ENCODE data around the gene ADCY5.

ADCY5 gene

DNA sequence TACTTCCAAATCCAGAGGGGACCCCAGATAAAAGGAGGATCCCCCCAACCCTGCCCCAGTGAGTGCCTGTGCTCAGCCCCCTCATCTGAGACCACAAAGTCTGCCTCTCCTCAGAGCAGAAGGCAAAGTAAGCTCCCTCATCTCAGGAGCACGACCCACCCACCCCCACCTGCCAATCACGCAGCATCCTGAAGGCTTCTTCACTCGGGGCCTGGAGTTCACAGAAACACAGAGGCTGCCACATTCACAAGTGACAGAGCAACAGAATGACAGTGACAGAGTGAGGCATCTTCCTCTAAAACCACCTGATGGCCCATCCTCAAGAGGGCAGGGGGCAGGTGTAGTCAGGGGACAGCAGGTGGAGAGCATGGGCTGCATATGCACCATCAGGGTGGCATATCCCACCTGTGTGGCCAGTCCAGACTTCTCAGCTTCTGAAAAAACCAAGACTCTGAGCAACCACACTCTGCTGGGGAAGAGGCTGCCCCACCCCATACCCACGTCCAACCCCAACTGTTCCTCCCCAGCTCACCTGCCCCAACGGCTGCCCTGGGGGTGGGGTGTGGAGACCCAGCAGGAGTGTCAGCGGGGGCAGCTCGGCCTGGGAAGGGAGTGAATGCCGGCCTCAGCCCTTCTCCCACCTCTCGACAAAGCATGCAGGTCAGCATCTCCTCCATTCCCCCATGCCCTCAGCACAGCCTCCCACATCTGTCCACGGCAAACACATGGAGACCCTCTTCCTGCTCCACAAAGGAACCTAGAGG, 19.3 kb downstream of the ADCY5 start:
- no peak for DNase-seq (ENCODE audit: low spot score)

DNA sequence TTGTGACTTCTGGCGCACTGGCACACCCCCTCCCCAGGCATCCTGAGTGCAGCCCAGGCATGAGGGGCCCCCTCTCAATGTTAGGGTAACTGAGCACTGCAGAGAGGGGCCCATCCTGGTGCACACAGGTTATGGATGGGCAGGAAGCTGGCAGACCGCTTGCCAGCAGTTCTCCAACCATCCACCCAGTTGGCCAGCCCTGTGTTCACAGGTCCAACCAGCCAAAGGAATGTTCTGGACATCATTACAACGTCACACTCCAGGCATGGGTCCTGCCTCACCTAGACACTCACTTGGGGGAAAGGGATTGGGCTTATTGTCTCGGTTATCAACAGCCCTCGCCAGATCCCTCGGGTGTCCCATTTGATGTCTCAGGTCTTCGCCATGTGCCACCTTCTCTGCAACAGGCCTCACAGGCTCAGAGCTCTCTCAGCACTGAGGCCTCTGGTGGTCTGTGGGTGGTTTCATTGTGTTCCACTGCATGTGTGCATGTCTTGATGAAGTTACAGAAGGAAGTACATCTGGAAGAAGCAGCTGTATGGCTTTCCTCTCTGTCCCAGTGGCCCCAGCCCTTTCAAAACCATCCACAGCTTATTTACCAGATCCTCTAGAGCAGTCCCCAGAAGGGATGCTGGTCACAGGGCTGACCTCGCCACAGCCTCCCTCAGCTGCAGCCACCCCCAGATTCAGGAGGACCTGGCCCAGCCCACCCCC, 23.7 kb downstream of the ADCY5 start:
- no peak for DNase-seq (ENCODE audit: low spot score)

DNA sequence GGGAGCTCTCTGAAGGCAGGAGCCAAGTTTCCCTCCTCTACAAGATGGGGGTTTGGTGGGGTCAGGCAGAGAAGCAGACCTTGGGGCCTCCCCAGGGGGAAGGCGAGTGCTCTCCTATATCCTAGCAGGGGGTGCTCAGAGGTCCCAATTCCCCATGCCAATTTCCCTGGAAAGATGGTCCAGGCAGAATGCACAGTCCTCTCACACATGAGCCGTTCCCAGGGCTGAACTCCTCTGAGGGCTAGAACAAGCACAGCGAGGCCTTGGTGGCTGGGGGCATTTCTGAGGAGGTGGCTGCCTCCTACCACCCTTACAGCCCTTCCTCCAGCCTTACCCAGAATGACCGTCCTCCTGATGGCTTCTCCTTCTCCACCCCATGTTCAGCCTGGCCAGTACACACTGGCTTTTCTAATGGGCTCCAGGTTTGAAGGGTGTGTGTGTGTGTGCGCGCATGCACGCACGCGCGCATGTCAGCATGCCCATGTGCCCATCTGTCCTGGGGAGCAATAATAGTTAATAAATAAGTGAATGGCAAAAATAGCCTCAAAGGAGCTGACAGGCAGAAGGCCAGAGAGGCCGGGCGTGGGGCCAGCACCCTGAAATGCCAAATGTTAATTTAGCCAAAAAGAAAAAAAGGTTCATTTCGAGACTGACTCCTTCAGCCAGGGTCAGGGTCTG, 24.4 kb downstream of the ADCY5 start:
- no peak for DNase-seq (ENCODE audit: low spot score)

DNA sequence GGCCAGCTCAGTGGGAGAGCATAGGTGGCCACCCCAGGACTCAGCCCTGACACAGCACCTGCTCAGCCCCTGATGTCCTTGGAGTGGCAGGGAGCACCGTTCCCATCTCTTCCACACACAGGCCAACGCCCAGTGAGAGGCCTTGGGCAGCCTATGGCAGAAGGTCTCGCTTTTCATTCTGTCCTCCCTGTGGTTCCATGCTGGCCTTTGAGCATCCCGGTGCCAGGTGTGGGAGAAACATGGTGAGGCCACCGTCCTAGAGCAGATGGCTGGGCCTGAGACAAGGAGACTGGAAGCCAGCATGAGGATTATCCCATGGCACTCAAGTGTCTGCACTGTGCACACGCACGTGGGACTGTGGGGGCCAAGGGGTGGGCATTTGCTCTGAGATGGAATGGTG, 25.1 kb downstream of the ADCY5 start:
- DNase-seq (ENCODE audit: low spot score) = no peak

DNA sequence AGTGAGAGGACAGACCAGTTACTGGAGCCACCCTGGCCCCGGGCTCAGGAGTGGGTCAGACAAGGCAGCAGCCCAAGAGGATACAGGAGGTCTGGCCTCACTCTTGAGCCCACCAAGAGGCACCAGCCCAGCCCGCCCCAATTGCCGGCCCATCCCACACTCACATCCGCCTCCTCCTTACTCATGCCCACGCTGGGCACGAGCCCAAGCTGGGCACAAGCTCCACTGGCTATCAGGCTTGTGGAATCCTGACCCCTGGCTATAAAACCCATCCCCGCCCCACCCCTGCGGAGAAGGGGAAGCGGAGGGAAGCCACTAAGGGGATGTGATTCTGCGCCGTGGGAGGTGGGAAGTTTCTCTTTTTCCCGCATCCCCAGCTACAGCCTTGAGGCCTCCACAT, 25.9 kb downstream of the ADCY5 start:
- no peak for DNase-seq (ENCODE audit: low spot score)

DNA sequence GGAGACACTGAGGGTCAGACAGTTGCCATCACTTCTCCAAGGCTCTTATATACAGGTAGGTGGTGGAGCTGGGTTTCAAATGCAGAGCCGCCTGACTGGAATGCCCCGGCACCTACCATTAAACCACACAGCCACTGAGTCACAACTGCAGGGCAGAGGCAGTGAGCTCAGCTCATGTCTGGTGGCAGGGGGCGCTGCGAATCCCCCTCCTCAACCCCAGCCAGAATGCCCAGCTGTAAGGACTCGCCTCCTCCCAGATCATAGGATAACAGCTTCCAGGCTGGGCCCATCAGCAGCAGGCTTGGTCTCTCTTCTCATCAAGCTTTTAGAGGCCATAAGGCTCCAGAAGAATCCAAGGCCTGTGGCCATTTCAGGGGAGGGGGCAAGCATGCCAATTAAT, 26.4 kb downstream of the ADCY5 start:
- no peak for DNase-seq (ENCODE audit: low spot score)

DNA sequence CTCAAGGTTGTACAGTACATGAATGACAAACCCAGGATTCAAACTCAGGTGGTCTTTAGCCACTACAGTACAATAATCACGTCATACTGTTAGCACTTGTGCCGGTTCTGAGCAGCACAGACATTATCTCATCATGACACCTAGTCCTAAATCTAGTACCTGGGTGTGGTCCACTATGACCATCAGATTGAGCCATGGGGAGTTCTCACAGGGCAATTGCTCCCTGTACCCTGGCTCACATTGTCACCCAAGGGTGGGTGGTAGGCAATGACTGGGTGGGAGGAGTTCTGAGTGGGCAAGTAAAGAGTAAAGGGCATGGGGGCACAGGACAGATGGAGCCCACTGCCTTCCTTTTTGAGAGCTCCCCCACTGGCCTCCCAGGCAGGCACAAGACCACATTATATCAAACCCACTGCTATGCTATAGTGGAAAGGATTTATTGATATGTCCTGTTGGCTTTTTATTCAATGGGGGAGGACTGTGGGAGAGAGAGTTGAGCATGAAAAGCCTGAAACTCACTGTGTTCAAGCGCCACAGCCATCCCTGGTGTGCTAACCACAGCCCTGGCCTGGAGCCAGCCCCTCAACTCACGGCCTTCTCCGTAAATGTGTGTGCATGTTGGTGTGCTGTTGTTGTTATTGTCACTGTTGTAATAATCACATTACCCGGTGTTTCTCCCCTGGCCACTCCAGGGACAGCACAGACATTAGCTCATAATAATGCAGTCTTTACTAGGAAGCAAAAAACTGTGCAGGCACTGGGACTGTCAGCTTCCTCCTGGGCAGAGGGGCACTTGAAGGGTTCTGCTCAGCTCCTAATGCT, 27.3 kb downstream of the ADCY5 start:
- no peak for DNase-seq (ENCODE audit: low spot score)

DNA sequence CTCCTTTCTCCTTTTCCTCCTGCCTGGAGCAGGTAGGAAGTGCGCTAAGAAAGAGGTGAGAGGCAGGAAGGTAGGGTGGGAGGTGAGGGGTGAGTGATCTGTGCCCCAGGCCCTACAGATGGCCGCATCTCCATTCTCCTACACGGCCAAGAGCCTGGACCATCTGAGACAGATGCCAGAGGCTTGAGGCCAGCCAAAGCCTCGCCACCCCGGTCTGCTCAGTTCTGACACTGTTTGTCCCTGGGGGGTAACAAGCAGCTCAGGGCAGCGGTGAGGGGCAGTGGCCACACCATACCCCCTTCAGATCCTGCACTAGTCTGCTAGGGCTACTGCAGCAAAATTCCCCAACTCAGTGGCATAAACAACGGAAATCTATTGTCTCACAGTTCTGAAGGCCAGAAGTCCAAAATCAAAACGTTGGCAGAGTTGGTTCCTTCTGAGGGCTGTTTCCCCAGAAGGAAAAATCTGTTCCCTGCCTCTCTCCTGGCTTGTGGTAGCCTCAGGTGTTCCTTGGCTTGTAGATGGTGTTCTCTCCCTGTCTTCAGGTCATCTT, 28.4 kb downstream of the ADCY5 start:
- no peak for DNase-seq (ENCODE audit: low spot score)

DNA sequence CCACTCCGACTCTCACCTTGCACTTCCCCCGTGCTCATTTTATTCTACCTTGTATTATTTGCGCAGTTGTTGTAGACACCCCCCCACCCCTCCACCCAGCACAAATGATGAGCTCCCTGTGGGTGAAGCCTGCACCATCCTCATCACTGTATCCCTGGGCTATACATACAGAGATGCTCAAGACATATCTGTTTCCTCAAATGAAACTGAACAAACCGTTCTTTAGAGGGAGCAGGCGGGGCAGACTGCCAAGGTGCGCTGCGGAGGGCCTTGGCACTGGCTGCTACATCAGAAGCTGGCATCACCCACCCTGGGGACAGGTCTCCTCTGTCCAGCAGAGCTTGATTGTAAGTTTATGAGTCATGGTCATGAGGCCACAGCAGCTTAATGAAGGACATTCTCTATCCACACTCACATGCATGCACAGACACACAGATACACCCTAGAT, 29.0 kb downstream of the ADCY5 start:
- no peak for DNase-seq (ENCODE audit: low spot score)

DNA sequence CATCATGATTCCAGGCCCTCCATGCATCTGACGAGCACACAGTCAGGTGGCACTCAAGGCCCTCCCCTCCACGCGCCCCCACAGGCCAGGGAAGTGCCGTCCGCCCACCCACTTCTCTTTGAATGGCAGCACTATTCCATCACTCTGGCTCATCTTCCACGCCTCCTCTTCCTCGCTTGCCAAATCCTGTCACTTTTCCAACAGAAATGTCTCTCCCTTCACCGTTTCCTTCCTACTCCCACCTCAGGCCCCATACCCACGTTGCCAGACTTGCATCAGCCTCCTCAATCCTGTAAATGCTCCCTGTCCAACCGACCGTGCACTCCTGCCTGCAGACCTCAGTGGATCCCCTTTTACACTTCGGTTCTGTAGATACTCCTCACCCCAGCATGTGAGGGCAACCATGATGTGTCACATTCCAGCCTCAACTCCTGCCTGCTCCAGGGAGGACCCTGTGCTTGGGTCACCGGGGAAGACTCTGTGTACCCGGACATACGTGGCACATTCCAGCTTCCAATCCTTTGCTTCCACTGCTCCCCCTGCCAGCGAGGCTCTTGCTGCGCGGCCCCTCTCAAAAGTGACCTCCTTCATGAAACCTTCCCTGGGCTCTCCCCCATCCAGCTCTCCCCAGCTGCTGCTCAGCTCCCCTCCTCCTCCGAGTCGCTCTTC, 29.6 kb downstream of the ADCY5 start:
- no peak for DNase-seq (ENCODE audit: low spot score)

DNA sequence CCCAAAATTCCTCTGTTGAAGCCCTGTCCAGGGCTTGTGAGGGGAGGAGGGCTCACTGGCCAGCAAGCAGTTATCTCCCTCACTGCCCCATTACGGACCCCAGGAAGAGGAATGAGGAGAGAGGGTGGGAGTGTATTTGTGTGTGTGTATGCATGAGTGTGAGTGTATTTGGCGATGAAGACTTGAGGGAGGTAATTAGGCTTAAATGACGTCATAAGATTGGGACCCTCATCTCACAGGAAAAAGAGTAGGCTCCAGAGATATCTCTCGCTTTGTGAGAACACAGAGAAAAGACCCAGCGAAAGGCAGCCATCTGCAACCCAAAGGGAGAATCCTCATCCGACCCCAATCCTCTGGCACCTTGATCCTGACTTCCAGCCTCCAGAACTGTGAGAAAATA, 32.2 kb downstream of the ADCY5 start:
- no peak for DNase-seq (ENCODE audit: low spot score)

DNA sequence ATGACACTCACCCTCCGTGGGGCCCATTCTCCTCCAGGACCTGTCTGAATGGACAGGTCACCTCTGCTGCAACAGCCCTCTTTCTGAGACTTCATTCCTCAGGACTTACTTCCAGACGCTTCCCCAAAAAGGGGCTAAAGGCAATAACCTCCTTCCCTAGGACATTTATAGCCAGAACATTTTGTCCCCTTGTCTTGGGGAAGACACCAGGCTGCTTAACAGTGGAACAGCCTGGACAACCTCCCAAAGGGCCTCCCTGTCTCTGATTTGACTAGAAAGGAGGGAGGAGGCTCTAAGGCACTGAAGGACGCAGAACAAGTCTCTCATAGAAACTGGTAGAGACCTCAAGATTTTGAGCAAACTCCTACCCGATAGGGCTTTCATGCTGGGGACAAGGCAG, 32.7 kb downstream of the ADCY5 start:
- no peak for DNase-seq (ENCODE audit: low spot score)

DNA sequence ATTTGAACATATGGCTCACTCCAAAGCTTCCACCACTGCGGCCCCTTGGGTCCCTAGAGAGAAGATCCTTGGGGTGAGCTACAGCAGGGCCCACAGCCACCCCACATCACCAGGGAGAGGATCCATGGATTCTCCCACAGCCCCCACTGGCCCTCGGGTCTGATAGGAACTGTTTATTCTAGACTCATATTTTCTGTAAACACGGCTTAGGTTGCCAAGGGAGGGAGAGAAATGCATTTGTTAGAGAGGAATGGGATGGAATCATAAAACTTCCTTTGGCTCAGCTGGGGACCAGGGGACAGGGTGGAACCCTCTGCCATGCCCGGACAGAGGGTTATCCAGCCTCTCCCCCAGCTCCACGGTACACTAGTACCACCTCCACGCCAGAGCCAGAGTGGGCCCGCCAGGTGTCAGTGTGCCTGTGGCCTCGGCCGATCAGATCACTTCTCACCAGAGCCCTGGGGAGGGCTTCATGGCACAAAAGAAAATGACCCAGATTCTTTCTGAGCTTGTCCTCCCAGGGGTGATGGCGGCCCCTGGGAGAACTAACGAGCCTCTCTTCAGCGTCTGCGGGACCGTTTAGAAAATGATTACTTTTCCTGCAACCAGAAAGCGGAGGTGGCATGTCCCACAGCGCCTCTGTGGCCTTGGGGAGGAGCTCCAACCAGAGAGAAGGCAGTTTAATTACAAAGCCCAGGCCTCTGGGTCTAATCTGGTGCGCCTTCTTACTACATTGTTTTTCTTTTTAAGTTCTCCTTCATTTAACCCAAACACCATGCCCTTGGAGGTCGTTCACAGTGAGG, 33.7 kb downstream of the ADCY5 start:
- no peak for DNase-seq (ENCODE audit: low spot score)

DNA sequence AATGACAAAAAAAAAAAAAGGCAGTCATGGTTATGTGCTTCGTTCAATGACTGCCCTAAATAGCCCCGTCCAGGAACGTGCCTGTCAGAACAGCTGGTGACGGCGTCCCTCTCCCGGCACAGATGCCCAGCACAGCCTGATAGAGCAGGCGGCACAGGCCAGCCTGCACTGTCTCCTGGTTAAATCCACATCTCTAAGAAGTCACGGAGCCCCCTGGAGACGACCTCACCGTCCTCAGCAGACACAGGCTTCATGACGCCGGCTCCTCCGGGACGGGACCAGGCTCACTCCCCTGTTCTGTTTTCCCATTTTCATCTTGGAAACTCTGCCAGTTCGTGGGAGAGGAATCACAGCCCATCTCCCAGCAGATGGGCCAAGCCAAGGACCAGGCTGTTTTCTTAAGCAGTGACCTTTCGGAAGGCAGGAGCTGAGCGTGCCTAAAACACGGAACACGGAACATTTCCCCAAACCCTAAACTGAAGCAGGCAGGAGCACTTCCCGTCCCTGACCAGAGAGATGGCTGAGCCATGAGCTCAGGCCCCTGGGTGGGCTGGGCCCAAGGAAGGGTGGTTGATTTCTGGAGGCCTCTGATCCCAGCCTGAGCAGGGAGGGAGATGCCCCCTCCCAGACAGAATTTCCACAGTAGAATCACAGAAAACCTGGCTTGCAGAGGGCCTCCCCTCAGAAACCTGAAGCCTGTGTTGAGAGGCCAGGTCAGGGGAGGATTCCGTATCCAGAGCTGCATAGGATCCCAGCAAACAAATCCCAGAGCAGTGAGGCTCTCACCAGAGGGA, 35.9 kb downstream of the ADCY5 start:
- no peak for DNase-seq (ENCODE audit: low spot score)

DNA sequence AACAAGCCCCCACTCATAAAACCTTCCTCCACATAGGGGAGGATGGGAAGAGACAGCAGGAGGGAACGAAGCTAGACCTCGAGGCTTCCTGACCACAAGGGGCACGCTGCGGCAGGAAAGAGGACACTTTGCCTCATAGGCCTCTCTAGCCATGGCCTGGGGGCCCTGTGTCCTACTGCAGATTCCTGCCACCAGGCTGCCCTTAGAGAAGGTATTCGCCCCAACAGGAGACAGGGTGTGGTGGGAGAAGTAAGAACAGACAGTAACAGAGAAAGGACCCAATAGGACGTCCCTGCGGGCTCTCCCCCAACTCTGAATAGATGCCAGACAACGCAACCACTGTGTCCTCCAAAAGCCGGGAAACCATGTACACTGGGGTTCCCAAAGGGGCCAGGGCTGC, 36.8 kb downstream of the ADCY5 start:
- no peak for DNase-seq (ENCODE audit: low spot score)

DNA sequence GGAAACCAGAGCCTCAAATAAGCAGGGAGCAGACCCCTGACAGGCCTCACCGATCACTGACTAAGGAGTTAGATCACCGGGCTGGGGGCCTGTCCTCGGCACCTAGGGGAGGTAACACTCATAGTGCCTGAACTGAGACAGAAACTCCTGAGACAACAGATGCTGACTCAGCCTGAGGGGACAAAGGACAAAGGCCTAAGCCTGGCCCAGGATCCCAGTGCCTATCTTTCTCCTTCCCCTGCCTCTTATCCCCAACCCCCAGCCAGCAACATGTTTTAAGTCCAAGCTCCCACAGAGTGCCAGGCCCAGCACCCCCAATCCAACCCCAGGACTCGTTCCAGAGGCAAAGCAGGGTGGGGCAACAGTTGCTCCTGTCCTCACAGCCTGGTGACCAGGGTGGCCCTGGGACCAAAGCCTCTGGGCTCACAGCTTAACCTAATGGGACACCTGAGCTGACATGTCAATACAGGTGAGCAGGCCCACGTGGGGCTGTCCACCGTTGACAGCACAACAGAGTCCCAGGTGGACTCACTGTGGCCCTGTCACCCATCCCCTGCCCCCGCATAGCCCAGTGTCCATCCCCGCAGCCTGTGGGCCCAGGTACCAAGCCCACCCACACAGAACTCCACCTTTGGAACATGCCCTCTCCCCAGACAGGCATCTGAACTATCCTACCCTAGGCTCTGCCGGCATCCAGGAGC, 37.4 kb downstream of the ADCY5 start:
- DNase-seq (ENCODE audit: low spot score) = no peak

DNA sequence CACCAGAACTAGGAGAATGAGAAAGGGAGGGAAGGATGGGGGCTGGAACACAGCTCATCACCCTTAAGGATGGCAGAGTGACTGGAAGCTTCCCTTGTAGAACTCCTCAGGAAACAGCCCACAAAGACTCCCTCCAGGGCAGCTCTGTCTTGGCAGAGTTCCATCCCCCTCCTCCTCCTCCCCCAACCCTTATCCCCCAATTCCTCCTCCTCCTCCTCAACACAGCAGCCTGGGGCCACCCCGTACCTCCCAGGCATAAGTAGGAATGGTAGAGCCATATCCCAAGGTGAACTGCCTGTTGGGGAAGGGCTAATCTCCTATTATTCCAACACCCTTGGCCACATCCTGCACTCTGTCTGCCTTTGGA, 38.8 kb downstream of the ADCY5 start:
- no peak for DNase-seq (ENCODE audit: low spot score)

DNA sequence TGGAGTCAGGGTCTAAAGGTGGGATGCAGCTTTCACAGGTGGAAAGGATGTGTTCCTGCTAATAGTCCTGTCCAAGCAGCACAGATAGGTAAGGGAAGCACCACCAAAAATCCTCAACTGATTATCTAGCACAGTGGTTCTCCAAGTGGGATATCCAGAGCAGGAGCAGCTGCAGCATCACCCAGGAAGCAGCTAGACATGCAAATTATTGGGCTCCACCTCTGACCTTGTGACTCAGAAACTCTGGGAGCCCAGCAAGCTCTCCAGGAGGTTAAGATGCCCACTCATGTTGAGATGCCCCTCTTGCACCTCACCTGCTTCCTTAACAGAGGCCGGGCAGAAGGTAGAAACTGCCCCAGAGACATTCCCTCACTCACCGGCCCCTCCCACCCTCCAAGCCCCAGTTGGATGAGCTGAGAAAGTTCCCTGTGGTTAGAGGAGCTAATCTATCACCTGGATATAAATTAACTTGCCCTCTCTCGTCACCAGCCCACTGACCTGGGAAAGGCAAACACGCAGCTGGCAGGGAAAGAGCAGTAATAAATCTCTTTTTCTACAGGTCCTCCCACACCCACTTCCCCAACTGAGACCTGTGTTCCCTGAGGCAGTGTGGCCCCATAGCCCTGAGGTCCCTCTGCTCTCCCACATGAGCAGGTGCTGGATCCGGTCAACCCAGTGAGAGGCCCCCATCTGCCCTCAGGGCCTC, 39.3 kb downstream of the ADCY5 start:
- DNase-seq (ENCODE audit: low spot score) = no peak

DNA sequence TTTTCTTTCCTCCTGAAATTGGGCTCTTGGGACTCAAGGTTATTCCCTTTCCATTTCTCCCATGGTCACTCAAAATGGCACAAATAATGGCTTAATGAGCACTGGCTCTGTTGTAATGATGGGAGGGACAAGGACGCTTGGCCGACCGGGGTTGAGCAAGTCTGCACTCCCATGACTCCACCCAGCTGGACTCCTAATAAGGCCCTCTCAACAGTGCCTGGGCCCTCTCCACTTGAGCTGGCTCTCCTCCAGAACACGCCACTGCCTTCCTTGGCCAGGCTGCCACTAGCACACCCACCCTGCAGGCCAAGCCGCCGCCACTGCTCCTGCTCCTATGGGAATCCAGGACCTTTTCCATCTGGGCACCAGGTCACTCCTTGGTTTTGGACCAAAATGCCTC, 42.3 kb downstream of the ADCY5 start:
- DNase-seq (ENCODE audit: low spot score) = no peak
